GM10248 (cell line): ENCODE measurements around the gene RAP1GAP2.
"Not testable (repeated sequence)": the region's sequence is repeated elsewhere in the genome, so short reads cannot be mapped to it uniquely, and the experiment has no call there.

Experiments
- CTCF ChIA-PET: fragments of 300-600 bp; sonication (Branson Sonifier 250); formaldehyde crosslinking; extraction: SDS; loops from one replicate; lab custom pipeline; 2021; ENCODE audit warnings: antibody characterized with exemption; lab: Yijun Ruan, JAX
- POLR2A ChIA-PET: fragments of 350-650 bp; sonication (Branson Sonifier 250); formaldehyde crosslinking; extraction: SDS; loops from one replicate; lab custom pipeline; 2020; ENCODE audit warnings: antibody characterized with exemption; lab: Yijun Ruan, JAX
- DNase-seq: peaks from one replicate; pipeline ENCODE4 v3.0.0; 2012; ENCODE audit errors: extremely low spot score
- CTCF ChIP-seq: IDR thresholded peaks from 2 replicates; pipeline ENCODE4 v1.5.1; 2012; ENCODE audit warnings: mild to moderate bottlenecking, low read depth; ENCODE audit errors: extremely low read depth, missing control alignments, control extremely low read depth

Gene RAP1GAP2

GRCh38 chr17:2888326-2888725, 92.1 kb downstream of the RAP1GAP2 start:
- CTCF ChIA-PET = no interaction called here
- POLR2A ChIA-PET = no interaction called here
- no peak for TF ChIP-seq CTCF
- DNase-seq = no peak

GRCh38 chr17:2889256-2889655, 93.0 kb downstream of the RAP1GAP2 start:
- DNase-seq = no peak
- POLR2A ChIA-PET = no interaction called here
- TF ChIP-seq CTCF = no peak
- CTCF ChIA-PET = interaction anchor here (1.2 kb wide), 1 partner anchor 11 kb away, joined by 3 read pairs; no protein-coding TSS in a partner anchor

GRCh38 chr17:2890778-2891177, 94.5 kb downstream of the RAP1GAP2 start:
- POLR2A ChIA-PET, DNase-seq, CTCF ChIA-PET: not testable (repeated sequence)

GRCh38 chr17:2892305-2892971, 96.2 kb downstream of the RAP1GAP2 start:
- POLR2A ChIA-PET = no interaction called here
- no peak for DNase-seq
- no peak for TF ChIP-seq CTCF
- CTCF ChIA-PET = interaction anchor here (1.4 kb wide), 1 partner anchor 12 kb away, joined by 3 read pairs; no protein-coding TSS in a partner anchor

- POLR2A ChIA-PET = no interaction called here
- TF ChIP-seq CTCF = no peak
- DNase-seq = no peak
- CTCF ChIA-PET = interaction anchor here (1.4 kb wide), 1 partner anchor 11 kb away, joined by 3 read pairs; no protein-coding TSS in a partner anchor
These were observed 97.2 kb downstream of the RAP1GAP2 start for GRCh38 chr17:2893422-2893914.

GRCh38 chr17:2894782-2895181, 98.5 kb downstream of the RAP1GAP2 start:
- CTCF ChIA-PET = no interaction called here

GRCh38 chr17:2897605-2898004, 101.4 kb downstream of the RAP1GAP2 start:
- ChIA-PET CTCF (no interaction called here), POLR2A (no interaction called here)
- no peak for DNase-seq
- no peak for TF ChIP-seq CTCF

More at GRCh38 chr17:2894782-2895181, 98.5 kb downstream of the RAP1GAP2 start:
- no peak for DNase-seq
- POLR2A ChIA-PET = no interaction called here
- no peak for TF ChIP-seq CTCF
